PC-3 (cell line): ENCODE results near the gene NFE2L1. TPM values are rescaled to one million over a fixed set of nuclear protein-coding genes. Genes with fewer than 3 reads are reported as not detected.

Experiments used
- ATAC-seq: fragments of 200-7000 bp; cut with Tn5 transposase; 2 replicates; pipeline ENCODE4 v1.9.1; 2020; ENCODE audit warnings: mild to moderate bottlenecking, moderate library complexity
- BruUV-seq: library from RNA; stranded (reverse); fragments of 400-500 nt; replicated peaks from 2 replicates; lab custom pipeline; 2021; lab: Mats Ljungman, UMichigan
- CTCF ChIA-PET: fragments of 300-600 bp; sonication (Branson Sonifier 250); formaldehyde crosslinking; loops from one replicate; lab custom pipeline; 2022; ENCODE audit warnings: antibody characterized with exemption; lab: Charles Lee
- POLR2A ChIA-PET: fragments of 300-600 bp; sonication (Branson Sonifier 250); formaldehyde crosslinking; loops from one replicate; lab custom pipeline; 2022; ENCODE audit warnings: antibody characterized with exemption; ENCODE audit not compliant: unreplicated experiment; lab: Charles Lee
- DNase-seq: peaks from one replicate; pipeline ENCODE4 v3.0.0-alpha.2; 2015
- H2AFZ ChIP-seq: fragments of 300-600 bp; sonication (generic); 2 replicates; pipeline ENCODE4 v1.6.0; 2016; ENCODE audit warnings: antibody characterized with exemption, low read length
- H3F3A ChIP-seq: fragments of 300-600 bp; sonication (generic); one replicate; pipeline ENCODE4 v1.6.0; 2017; ENCODE audit warnings: antibody characterized with exemption, low read length, control low read depth, mild to moderate bottlenecking; ENCODE audit not compliant: unreplicated experiment
- H3K27ac ChIP-seq: fragments of 300-600 bp; sonication (generic); 2 replicates; pipeline ENCODE4 v1.5.1; 2016; ENCODE audit warnings: mild to moderate bottlenecking, low read length
- H3K27me3 ChIP-seq: fragments of 300-600 bp; sonication (generic); 2 replicates; pipeline ENCODE4 v1.6.1; 2016; ENCODE audit warnings: low read length, mixed read lengths
- H3K36me3 ChIP-seq: fragments of 300-600 bp; sonication (generic); 2 replicates; pipeline ENCODE4 v1.6.1; 2016; ENCODE audit warnings: low read depth, mixed run types, low read length, mixed read lengths
- H3K4me1 ChIP-seq: fragments of 300-600 bp; sonication (generic); 2 replicates; pipeline ENCODE4 v1.5.1; 2016; ENCODE audit warnings: low read length; ENCODE audit not compliant: insufficient read depth
- H3K4me2 ChIP-seq: fragments of 300-600 bp; sonication (generic); 2 replicates; pipeline ENCODE4 v1.6.0; 2016; ENCODE audit warnings: low read length
- H3K4me3 ChIP-seq: fragments of 300-600 bp; sonication (generic); 2 replicates; pipeline ENCODE4 v1.5.1; 2016; ENCODE audit warnings: mild to moderate bottlenecking, low read length, mixed read lengths
- H3K79me2 ChIP-seq: fragments of 300-600 bp; sonication (generic); 2 replicates; pipeline ENCODE4 v1.6.1; 2017; ENCODE audit warnings: low read length, mixed read lengths
- H3K9ac ChIP-seq: fragments of 300-600 bp; sonication (generic); 2 replicates; pipeline ENCODE4 v1.6.0; 2016; ENCODE audit warnings: mild to moderate bottlenecking, low read length
- H3K9me2 ChIP-seq: fragments of 300-600 bp; sonication (generic); replicated peaks from 2 replicates; pipeline ENCODE4 v1.6.1; 2016; ENCODE audit warnings: mixed run types, low read length, mixed read lengths
- H3K9me3 ChIP-seq: fragments of 300-600 bp; sonication (generic); 2 replicates; pipeline ENCODE4 v1.6.1; 2016; ENCODE audit warnings: low read length, mixed read lengths
- H4K20me1 ChIP-seq: fragments of 300-600 bp; sonication (generic); 2 replicates; pipeline ENCODE4 v1.6.1; 2016; ENCODE audit warnings: low read length, mixed read lengths
- CTCF ChIP-seq: fragments of 300-600 bp; sonication (generic); conservative IDR thresholded peaks from 2 replicates; pipeline ENCODE4 v1.5.1; 2017; ENCODE audit warnings: antibody characterized with exemption, low read depth, mild to moderate bottlenecking, low read length
- EZH2 ChIP-seq: fragments of 300-600 bp; sonication (generic); IDR thresholded peaks from one replicate; pipeline ENCODE4 v1.6.1; 2017; ENCODE audit warnings: antibody characterized with exemption, mild to moderate bottlenecking, low read length; ENCODE audit not compliant: unreplicated experiment
- EZH2phosphoT487 ChIP-seq: fragments of 300-600 bp; sonication (generic); IDR thresholded peaks from 2 replicates; pipeline ENCODE4 v1.6.1; 2018; ENCODE audit warnings: mild to moderate bottlenecking, antibody characterized with exemption, low read length, borderline replicate concordance
- intact Hi-C: fragments of 100-400 bp; cut with micrococcal nuclease; formaldehyde crosslinking; loops from 2 replicates; pipeline ENCODE4 v1.9.0; 2023
- total RNA-seq: library from RNA; depleted of rRNA; stranded (reverse); fragments of >200 nt; gene quantifications from 2 replicates; pipeline ENCODE4 v1.2.3, GENCODE V29; 2014

NFE2L1 gene
- total RNA-seq, 1 experiment from 2014 or later, result 45.1 TPM

- DNase-seq (no peak), ATAC-seq (no peak)
- H3F3A ChIP-seq, result no peaks in the 10 kb centered on the region
- H3K36me3 ChIP-seq, result no peaks in the 10 kb centered on the region
- no TSS peak for BruUV-seq
- no peaks in the 10 kb centered on the region for H4K20me1 ChIP-seq
- no peak overlapping the region for H2AFZ ChIP-seq
- H3K27me3 ChIP-seq, result peaks cover 9% of the 10 kb centered on the region
- no peak overlapping the region for H3K4me2 ChIP-seq
- intact Hi-C loops, result no loop called here
- ChIA-PET POLR2A (no interaction called here), CTCF (interaction anchor here (0.5 to 0.6 kb wide), 2 partner anchors 13 to 92 kb away, joined by 3 read pairs; no protein-coding TSS in a partner anchor)
- H3K4me1 ChIP-seq, result no peaks in the 10 kb centered on the region
- TF ChIP-seq EZH2, result no peak
- TF ChIP-seq EZH2phosphoT487, result no peak
- TF ChIP-seq CTCF, result no peak
- H3K27ac ChIP-seq, result no peak overlapping the region
- no peak overlapping the region for H3K4me3 ChIP-seq
- no peaks in the 10 kb centered on the region for H3K9me2 ChIP-seq
- no peak overlapping the region for H3K9ac ChIP-seq
- H3K79me2 ChIP-seq, result no peaks in the 10 kb centered on the region
- H3K9me3 ChIP-seq, result no peaks in the 10 kb centered on the region
Measured at GRCh38 chr17:48038687-48039086, 9.5 kb upstream of the NFE2L1 start.

- H3K27me3 ChIP-seq, result peaks cover 5% of the 10 kb centered on the region
- ChIA-PET POLR2A (no interaction called here), CTCF (interaction anchor here (0.7 to 0.9 kb wide), 2 partner anchors 18 to 32 kb away, joined by 3 to 4 read pairs; no protein-coding TSS in a partner anchor)
- no peaks in the 10 kb centered on the region for H4K20me1 ChIP-seq
- peaks cover 25% of the 10 kb centered on the region for H3K4me1 ChIP-seq
- TF ChIP-seq EZH2, result no peak
- no peak for TF ChIP-seq CTCF
- TF ChIP-seq EZH2phosphoT487, result no peak
- H3K9me3 ChIP-seq, result no peaks in the 10 kb centered on the region
- no peaks in the 10 kb centered on the region for H3F3A ChIP-seq
- no peak overlapping the region for H3K9ac ChIP-seq
- no peak overlapping the region for H3K27ac ChIP-seq
- peaks cover 8% of the 10 kb centered on the region for H3K79me2 ChIP-seq
- ATAC-seq (no peak), DNase-seq (peak; percentile 40)
- H3K4me3 ChIP-seq, result no peak overlapping the region
- BruUV-seq, result no TSS peak
- no peak overlapping the region for H2AFZ ChIP-seq
- no peaks in the 10 kb centered on the region for H3K36me3 ChIP-seq
- intact Hi-C loops, result no loop called here
- no peak overlapping the region for H3K4me2 ChIP-seq
- no peaks in the 10 kb centered on the region for H3K9me2 ChIP-seq
Measured at GRCh38 chr17:48043176-48043575, 5.0 kb upstream of the NFE2L1 start.

- no TSS peak for BruUV-seq
- Histone ChIP-seq H3K9ac (no peak overlapping the region), H3K4me1 (peaks cover 29% of the 10 kb centered on the region), H3K9me2 (no peaks in the 10 kb centered on the region), H3K36me3 (no peaks in the 10 kb centered on the region), H3F3A (no peaks in the 10 kb centered on the region), H3K79me2 (peaks cover 21% of the 10 kb centered on the region), H3K9me3 (no peaks in the 10 kb centered on the region), H4K20me1 (no peaks in the 10 kb centered on the region), H3K4me2 (no peak overlapping the region), H3K27me3 (no peaks in the 10 kb centered on the region), H3K4me3 (no peak overlapping the region), H2AFZ (no peak overlapping the region), H3K27ac (no peak overlapping the region)
- ChIA-PET CTCF (interaction anchor here (0.7 kb wide), 1 partner anchor 215 kb away, joined by 19 read pairs; no protein-coding TSS in a partner anchor), POLR2A (no interaction called here)
- intact Hi-C loops, result no loop called here
- DNase-seq (no peak), ATAC-seq (no peak)
- TF ChIP-seq CTCF (no peak), EZH2phosphoT487 (no peak), EZH2 (no peak)
Measured at GRCh38 chr17:48044851-48045250, 3.3 kb upstream of the NFE2L1 start.
